IPS-18a (cell line): ENCODE results near the gene GRIA1.
"Not testable (repeated sequence)": the region's sequence is repeated elsewhere in the genome, so short reads cannot be mapped to it uniquely, and the experiment has no call there.

Experiments used
- H3K27ac ChIP-seq: one replicate; pipeline ENCODE4 v1.5.1; 2013; ENCODE audit warnings: low read length
- H3K27me3 ChIP-seq: one replicate; pipeline ENCODE4 v1.6.1; 2013; ENCODE audit warnings: mild to moderate bottlenecking, low read length; ENCODE audit not compliant: control insufficient read depth, insufficient read depth
- H3K36me3 ChIP-seq: one replicate; pipeline ENCODE4 v1.6.1; 2013; ENCODE audit warnings: low read depth, low read length; ENCODE audit not compliant: control insufficient read depth
- H3K4me1 ChIP-seq: one replicate; pipeline ENCODE4 v1.6.1; 2013; ENCODE audit warnings: low read depth, low read length; ENCODE audit not compliant: control insufficient read depth
- H3K4me3 ChIP-seq: one replicate; pipeline ENCODE4 v1.5.1; 2013; ENCODE audit warnings: low read length
- H3K9ac ChIP-seq: one replicate; pipeline ENCODE4 v1.6.1; 2013; ENCODE audit warnings: mild to moderate bottlenecking, low read length, moderate library complexity
- H3K9me3 ChIP-seq: one replicate; pipeline ENCODE4 v1.6.1; 2013; ENCODE audit warnings: low read depth, low read length; ENCODE audit not compliant: control insufficient read depth

The GRIA1 gene

GRCh38 chr5:153704110-153704509 lies 213.6 kb downstream of the GRIA1 start:
- Histone ChIP-seq H3K27me3 (no peaks in the 10 kb centered on the region), H3K4me3 (no peak overlapping the region), H3K9me3 (no peaks in the 10 kb centered on the region), H3K27ac (no peak overlapping the region), H3K36me3 (no peaks in the 10 kb centered on the region), H3K9ac (no peak overlapping the region), H3K4me1 (no peaks in the 10 kb centered on the region)

- no peaks in the 10 kb centered on the region for H3K27me3 ChIP-seq
- H3K4me3 ChIP-seq, result no peak overlapping the region
Measured at GRCh38 chr5:153707626-153708025, 217.2 kb downstream of the GRIA1 start.

GRCh38 chr5:153711755-153712154 lies 221.3 kb downstream of the GRIA1 start:
- Histone ChIP-seq H3K4me3 (no peak overlapping the region), H3K4me1 (no peaks in the 10 kb centered on the region), H3K9me3 (no peaks in the 10 kb centered on the region), H3K9ac (no peak overlapping the region), H3K27me3 (no peaks in the 10 kb centered on the region), H3K27ac (no peak overlapping the region), H3K36me3 (no peaks in the 10 kb centered on the region)

More at GRCh38 chr5:153707626-153708025, 217.2 kb downstream of the GRIA1 start:
- Histone ChIP-seq H3K4me1 (no peaks in the 10 kb centered on the region), H3K36me3 (no peaks in the 10 kb centered on the region), H3K9me3 (no peaks in the 10 kb centered on the region), H3K9ac (no peak overlapping the region), H3K27ac (no peak overlapping the region)

- H3K9ac ChIP-seq, result no peak overlapping the region
- H3K27me3 ChIP-seq, result no peaks in the 10 kb centered on the region
- no peaks in the 10 kb centered on the region for H3K36me3 ChIP-seq
- no peaks in the 10 kb centered on the region for H3K9me3 ChIP-seq
- H3K4me3 ChIP-seq, result no peak overlapping the region
- H3K27ac ChIP-seq, result no peak overlapping the region
- no peaks in the 10 kb centered on the region for H3K4me1 ChIP-seq
Measured at GRCh38 chr5:153712946-153713345, 222.5 kb downstream of the GRIA1 start.

- Histone ChIP-seq H3K9me3 (no peaks in the 10 kb centered on the region), H3K4me1 (no peaks in the 10 kb centered on the region), H3K36me3 (no peaks in the 10 kb centered on the region), H3K4me3 (no peak overlapping the region), H3K27ac (no peak overlapping the region), H3K9ac (no peak overlapping the region), H3K27me3 (no peaks in the 10 kb centered on the region)
Measured at GRCh38 chr5:153713943-153714342, 223.5 kb downstream of the GRIA1 start.

- H3K27ac ChIP-seq, result no peak overlapping the region
- no peaks in the 10 kb centered on the region for H3K9me3 ChIP-seq
- H3K36me3 ChIP-seq, result no peaks in the 10 kb centered on the region
- no peak overlapping the region for H3K4me3 ChIP-seq
- no peaks in the 10 kb centered on the region for H3K4me1 ChIP-seq
- no peaks in the 10 kb centered on the region for H3K27me3 ChIP-seq
- H3K9ac ChIP-seq, result no peak overlapping the region
Measured at GRCh38 chr5:153714798-153715197, 224.3 kb downstream of the GRIA1 start.

GRCh38 chr5:153717287-153717686 lies 226.8 kb downstream of the GRIA1 start:
- Histone ChIP-seq H3K4me3 (no peak overlapping the region), H3K27me3 (no peaks in the 10 kb centered on the region), H3K9me3 (no peaks in the 10 kb centered on the region), H3K4me1 (no peaks in the 10 kb centered on the region), H3K27ac (no peak overlapping the region), H3K36me3 (no peaks in the 10 kb centered on the region), H3K9ac (no peak overlapping the region)

- H3K9ac ChIP-seq, result no peak overlapping the region
- H3K27ac ChIP-seq, result no peak overlapping the region
- no peaks in the 10 kb centered on the region for H3K36me3 ChIP-seq
- H3K4me3 ChIP-seq, result no peak overlapping the region
- peaks cover 4% of the 10 kb centered on the region for H3K9me3 ChIP-seq
- no peaks in the 10 kb centered on the region for H3K27me3 ChIP-seq
- H3K4me1 ChIP-seq, result no peaks in the 10 kb centered on the region
Measured at GRCh38 chr5:153718713-153719112, 228.2 kb downstream of the GRIA1 start.

GRCh38 chr5:153719324-153719723 lies 228.9 kb downstream of the GRIA1 start:
- H3K9me3 ChIP-seq, result peaks cover 4% of the 10 kb centered on the region
- no peaks in the 10 kb centered on the region for H3K27me3 ChIP-seq
- H3K36me3 ChIP-seq, result no peaks in the 10 kb centered on the region
- no peak overlapping the region for H3K4me3 ChIP-seq
- H3K4me1 ChIP-seq, result no peaks in the 10 kb centered on the region
- no peak overlapping the region for H3K9ac ChIP-seq
- no peak overlapping the region for H3K27ac ChIP-seq

GRCh38 chr5:153723022-153723610 lies 232.6 kb downstream of the GRIA1 start:
- H3K27ac ChIP-seq, H3K4me3 ChIP-seq, H3K9me3 ChIP-seq, H3K9ac ChIP-seq, H3K27me3 ChIP-seq, H3K4me1 ChIP-seq, H3K36me3 ChIP-seq: not testable (repeated sequence)

- H3K27me3 ChIP-seq, result no peaks in the 10 kb centered on the region
- H3K9me3 ChIP-seq, result no peaks in the 10 kb centered on the region
- no peak overlapping the region for H3K9ac ChIP-seq
- no peak overlapping the region for H3K27ac ChIP-seq
- H3K4me3 ChIP-seq, result no peak overlapping the region
- H3K4me1 ChIP-seq, result no peaks in the 10 kb centered on the region
- no peaks in the 10 kb centered on the region for H3K36me3 ChIP-seq
Measured at GRCh38 chr5:153742060-153742459, 251.6 kb downstream of the GRIA1 start.

- Histone ChIP-seq H3K36me3 (no peaks in the 10 kb centered on the region), H3K4me1 (no peaks in the 10 kb centered on the region), H3K9me3 (no peaks in the 10 kb centered on the region), H3K27ac (no peak overlapping the region), H3K9ac (no peak overlapping the region), H3K4me3 (no peak overlapping the region), H3K27me3 (no peaks in the 10 kb centered on the region)
Measured at GRCh38 chr5:153744751-153745150, 254.3 kb downstream of the GRIA1 start.
